Sigmoid colon (tissue), 3 donors: ENCODE measurements around the gene ROM1.

ENCODE experiments used
- POLR2A ChIP-seq, 2 donors: fragments of 450-650 bp; IDR thresholded peaks; one replicate each; pipeline ENCODE4 v1.6.1; 2016; ENCODE audit warnings: antibody characterized with exemption in 2 of 2, mild to moderate bottlenecking in 2 of 2, moderate library complexity in 2 of 2
- TF ChIP-seq, protein P1 (sequence below), 4 experiments: fragments of 450-650 bp in 3 of 4; fragments of 200-600 bp in 1 of 4; IDR thresholded peaks; one replicate each; pipeline ENCODE4 v1.5.1; 2016 to 2019; ENCODE audit warnings: antibody characterized with exemption in 4 of 4, mild to moderate bottlenecking in 3 of 4, moderate library complexity in 2 of 4

- TF ChIP-seq, protein P1, sequence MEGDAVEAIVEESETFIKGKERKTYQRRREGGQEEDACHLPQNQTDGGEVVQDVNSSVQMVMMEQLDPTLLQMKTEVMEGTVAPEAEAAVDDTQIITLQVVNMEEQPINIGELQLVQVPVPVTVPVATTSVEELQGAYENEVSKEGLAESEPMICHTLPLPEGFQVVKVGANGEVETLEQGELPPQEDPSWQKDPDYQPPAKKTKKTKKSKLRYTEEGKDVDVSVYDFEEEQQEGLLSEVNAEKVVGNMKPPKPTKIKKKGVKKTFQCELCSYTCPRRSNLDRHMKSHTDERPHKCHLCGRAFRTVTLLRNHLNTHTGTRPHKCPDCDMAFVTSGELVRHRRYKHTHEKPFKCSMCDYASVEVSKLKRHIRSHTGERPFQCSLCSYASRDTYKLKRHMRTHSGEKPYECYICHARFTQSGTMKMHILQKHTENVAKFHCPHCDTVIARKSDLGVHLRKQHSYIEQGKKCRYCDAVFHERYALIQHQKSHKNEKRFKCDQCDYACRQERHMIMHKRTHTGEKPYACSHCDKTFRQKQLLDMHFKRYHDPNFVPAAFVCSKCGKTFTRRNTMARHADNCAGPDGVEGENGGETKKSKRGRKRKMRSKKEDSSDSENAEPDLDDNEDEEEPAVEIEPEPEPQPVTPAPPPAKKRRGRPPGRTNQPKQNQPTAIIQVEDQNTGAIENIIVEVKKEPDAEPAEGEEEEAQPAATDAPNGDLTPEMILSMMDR (IDR thresholded peaks at IDR 0.05): no peak
- TF ChIP-seq POLR2A (IDR thresholded peaks at IDR 0.05): no peak
Observed at GRCh38 chr11:62600367-62601121, 12.5 kb upstream of the ROM1 start.
